Measurements from ENCODE around the gene SIGLEC15.

SIGLEC15 gene

GRCh38 chr18:45825258-45826044 lies at the start of gene SIGLEC15:
TSS of gene SIGLEC15 (plus strand) at chr18:45825675. CDS start at chr18:45825729, 54 bp downstream.
- H3K4me3 ChIP-seq (ENCODE audit: control insufficient read depth, low read depth, low read length) = no peak within 1 kb of the TSS
- TF ChIP-seq CTCF (conservative IDR thresholded peaks at IDR 0.05; ENCODE audit: control insufficient read depth, insufficient read depth, low read depth, low read length) = no peak
- DNase-seq (ENCODE audit: low read depth) = no peak

DNA sequence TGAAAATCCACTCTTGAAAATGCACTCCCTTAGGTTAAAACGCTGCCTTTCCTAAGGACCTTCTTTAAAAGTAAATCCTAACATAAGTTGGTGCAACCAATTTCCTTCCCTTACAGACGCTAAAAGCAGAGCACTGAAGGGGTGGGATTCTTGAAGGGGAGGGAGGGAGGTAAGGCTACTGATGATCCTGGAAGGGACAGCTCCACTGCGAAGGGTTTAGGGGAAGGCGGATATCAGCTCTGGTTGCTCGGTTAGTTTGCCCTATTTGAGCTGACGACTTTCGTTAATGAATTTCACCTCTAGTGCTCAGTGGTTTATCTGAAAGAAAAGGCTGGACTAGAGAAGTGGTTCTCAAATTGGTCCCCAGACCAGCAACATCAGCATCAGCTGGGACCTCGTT lies 49.7 kb upstream of the SIGLEC15 start:
- no peak for TF ChIP-seq CTCF (conservative IDR thresholded peaks at IDR 0.05; ENCODE audit: control insufficient read depth, insufficient read depth, low read depth, low read length)
- H3K4me3 ChIP-seq (ENCODE audit: control insufficient read depth, low read depth, low read length) = peak overlapping the region; percentile 60
- peak; percentile 20 for DNase-seq (ENCODE audit: low read depth)

- H3K4me3 ChIP-seq (ENCODE audit: control insufficient read depth, low read depth, low read length) = no peak overlapping the region
- no peak for TF ChIP-seq CTCF (conservative IDR thresholded peaks at IDR 0.05; ENCODE audit: control insufficient read depth, insufficient read depth, low read depth, low read length)
- DNase-seq (ENCODE audit: low read depth) = peak; percentile 94
Measured at GRCh38 chr18:45777393-45777792, 48.1 kb upstream of the SIGLEC15 start.

DNA sequence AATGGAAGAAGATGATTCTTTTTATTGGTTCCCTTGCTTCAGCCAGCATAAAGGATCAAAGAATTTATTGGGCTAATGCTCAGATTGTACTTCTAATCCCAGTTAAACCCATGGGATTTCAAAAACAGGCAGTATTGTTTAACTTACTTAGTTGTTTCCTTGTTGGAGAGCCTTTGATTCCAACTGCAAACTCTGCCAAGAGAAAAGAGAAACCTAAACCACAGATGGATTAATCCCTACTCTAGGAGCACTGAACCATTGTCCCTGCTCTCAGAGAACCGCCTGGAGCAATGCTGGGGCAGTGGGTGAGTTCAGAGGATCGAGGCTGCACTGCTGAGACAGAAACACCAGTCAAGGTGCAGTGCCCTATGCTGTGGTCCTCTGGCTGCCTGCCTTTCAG lies 44.9 kb upstream of the SIGLEC15 start:
- TF ChIP-seq CTCF (conservative IDR thresholded peaks at IDR 0.05; ENCODE audit: control insufficient read depth, insufficient read depth, low read depth, low read length) = no peak
- peak; percentile 30 for DNase-seq (ENCODE audit: low read depth)
- no peak overlapping the region for H3K4me3 ChIP-seq (ENCODE audit: control insufficient read depth, low read depth, low read length)

GRCh38 chr18:45782662-45783061 lies 42.8 kb upstream of the SIGLEC15 start:
- no peak for DNase-seq (ENCODE audit: low read depth)
- no peak for TF ChIP-seq CTCF (conservative IDR thresholded peaks at IDR 0.05; ENCODE audit: control insufficient read depth, insufficient read depth, low read depth, low read length)
- no peak overlapping the region for H3K4me3 ChIP-seq (ENCODE audit: control insufficient read depth, low read depth, low read length)

DNA sequence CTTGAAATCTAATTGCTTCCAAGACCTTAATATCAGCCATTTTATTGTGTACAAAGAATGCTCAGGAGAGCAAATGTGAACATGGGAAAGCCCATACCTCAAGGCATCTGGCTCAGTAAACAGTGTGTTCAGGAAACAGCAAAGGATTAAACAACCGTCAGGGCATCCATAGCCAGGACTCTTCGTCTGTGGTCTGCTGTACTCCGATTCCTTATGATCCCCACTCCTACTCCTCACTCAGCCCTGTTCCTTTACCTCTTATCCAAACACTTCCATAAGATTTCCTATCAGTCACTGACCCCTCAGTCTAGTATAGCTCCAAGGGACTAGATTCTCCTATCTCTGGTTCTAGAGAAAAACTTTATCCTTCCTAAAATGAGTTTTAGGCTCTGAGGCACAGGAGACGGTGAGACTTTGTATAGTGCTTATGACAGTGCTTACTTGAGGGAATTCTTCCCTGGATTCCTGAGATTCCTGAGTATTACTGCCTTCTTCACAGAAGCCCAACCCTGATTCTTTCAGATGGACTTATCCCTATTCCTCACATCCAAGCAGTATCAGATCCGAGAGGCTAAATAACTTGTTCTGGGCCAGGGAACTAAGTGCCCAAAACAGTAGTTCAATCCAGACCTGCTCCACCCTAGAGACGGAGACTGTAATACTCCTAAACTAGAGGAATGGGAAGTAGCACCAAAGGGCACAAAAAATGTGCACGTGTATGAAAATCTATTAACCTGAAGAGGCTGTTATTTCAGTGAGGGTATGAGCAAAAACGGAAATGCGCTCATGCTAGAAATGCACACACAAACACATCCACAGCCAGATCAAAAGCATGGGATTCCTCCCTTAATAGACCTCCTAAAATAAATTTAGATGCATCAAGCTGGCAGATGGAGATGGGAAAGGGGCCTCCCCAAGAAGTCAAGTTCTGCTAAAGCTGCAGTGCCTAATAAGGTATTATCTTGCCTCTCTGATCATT lies 42.1 kb upstream of the SIGLEC15 start:
- H3K4me3 ChIP-seq (ENCODE audit: control insufficient read depth, low read depth, low read length) = no peak overlapping the region
- TF ChIP-seq CTCF (conservative IDR thresholded peaks at IDR 0.05; ENCODE audit: control insufficient read depth, insufficient read depth, low read depth, low read length) = no peak
- DNase-seq (ENCODE audit: low read depth) = no peak

Measured in fibroblast of mammary gland (primary cell).